Right hindlimb (tissue), 1 donor: Measurements from ENCODE around the gene SLC25A48.
"Not testable (repeated sequence)": the region's sequence is repeated elsewhere in the genome, so short reads cannot be mapped to it uniquely, and the experiment has no call there.

Experiments
- DNase-seq: peaks from one replicate; pipeline ENCODE4 v3.0.0-alpha.2; 2018

The SLC25A48 gene

DNA sequence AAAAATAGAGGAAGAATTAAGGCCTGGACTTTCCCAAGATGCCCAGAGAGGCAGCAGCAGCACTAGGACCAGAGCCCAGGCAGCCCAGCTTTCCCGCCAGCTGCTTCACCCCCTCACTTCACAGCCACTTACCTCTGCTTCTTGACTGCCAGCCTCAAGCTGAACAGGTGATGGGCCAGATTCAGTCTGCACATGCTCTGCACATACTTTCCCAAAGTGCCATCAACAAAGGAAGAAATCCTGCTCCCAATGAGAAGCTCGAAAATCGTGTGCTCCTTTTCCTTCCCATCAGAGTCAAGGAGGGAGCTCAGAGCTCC is 4.1 kb upstream of the SLC25A48 start:
- DNase-seq, result no peak

DNA sequence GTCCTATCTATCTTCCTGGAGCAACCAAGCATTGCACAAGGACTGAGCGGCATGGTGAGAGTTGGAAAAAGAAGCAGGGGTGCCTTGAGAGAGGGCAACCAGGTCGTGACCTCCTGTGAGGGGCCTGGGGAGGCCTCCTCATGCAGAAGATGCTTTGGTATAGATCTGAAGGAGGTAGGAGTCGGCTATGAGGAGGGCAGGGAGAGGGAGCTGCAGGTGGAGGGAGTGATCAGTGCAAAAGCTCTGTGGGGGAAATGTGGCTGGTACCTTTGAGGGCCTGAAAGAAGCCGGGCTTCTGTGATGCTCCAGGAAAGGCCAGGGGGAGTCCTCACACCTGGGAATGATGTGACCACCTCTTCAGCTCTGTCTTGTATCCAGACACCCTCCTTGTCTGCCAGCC is 3.6 kb upstream of the SLC25A48 start:
- no peak for DNase-seq

DNA sequence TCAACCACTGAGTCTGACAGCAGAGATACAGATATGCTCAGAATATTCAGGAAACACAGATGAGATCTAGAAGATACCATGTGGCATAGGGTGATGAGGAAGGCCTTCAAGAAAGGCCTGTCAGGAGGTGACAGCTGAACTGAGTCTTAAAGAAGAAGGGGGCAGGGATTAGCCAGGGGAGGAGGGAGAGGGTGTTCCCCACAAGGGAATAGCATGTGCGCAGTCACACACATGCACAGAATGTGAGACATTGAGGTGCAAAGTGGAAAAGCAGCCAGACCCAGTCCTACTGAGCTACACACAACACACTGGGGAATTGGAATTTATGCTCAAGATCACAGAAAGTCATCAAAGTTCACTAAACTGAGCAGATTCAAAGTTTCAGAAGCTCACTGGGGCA is 3.0 kb upstream of the SLC25A48 start:
- no peak for DNase-seq

DNA sequence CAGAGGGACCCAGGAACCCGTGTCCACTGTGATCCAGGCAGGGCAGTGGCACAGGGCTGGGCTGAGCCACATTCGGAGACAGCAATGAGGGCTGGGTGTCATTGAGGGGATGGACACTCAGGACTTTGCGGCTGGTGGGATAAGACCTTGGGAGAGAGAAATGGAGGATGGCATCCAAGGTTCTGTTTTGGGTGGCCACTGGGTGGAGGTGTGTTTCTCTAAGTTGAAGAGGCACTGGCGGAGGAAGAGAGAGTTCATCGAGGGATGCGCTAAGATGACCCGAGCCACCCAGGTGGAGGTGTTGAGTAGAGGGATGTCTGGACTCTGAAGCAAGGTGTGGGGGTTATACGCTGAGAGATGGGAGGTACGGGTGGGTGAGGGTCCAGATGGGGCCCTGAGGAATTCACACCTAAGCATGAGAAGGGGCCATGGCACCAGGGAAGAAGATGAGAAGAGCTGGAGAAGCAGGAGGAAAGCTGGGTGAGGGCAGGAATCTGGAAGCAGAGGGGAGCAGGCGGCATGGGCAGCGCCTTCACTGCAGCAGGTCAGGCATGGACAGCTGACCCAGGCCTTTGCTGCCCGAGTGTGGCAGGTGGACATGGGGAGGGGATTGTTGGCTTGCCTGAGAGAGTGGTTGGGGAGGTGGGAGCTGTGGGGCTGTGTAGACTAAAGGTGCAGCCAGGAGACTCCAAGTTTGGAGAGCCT is 2.5 kb upstream of the SLC25A48 start:
- no peak for DNase-seq

DNA sequence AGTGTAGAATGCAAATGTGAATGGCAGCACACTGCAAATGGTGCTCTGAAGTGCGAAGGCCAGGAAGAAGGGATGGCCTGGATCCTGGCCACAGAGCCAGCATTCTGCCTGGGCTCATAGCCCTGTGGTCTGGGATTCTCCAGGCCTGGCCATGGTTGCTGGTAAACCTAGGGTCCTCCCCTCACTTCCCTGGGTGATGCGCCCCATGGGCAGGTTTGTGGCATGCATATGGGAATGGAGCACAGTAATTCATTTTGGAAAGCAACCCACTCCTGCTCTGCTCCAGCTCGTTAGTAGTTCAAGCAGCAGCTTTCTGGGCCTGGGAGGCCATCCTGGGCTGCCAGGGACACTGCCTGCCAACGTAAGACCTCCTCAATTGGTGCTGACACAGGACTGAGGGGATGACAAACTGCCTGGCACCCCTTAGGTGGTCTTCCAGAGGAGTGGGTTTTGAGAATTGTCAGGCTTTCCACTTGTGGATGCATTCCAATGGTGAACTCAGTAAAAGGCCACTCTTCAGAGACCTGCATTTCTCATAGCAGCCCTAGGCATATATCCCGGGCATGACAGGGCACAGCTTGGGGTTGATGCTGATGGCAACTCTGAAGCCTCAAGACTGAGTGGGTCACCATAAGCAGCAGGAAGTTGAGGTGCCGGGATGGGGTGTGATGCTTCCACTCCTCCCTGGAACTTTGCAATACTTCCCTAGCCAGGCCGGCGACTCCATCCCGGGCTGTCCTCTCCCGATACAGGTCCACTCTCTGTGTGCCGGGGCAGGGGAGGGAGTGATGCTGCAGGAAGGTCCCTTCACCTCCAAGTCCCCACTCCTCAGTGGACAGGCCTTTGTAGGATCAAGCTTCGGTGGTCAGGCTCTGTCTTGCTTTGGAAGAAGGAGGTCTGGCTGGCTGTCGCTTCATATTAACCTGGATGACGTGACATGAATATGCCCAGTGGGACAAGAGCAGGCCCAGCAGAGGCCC is 1.2 kb upstream of the SLC25A48 start:
- DNase-seq, result peak; percentile 11

DNA sequence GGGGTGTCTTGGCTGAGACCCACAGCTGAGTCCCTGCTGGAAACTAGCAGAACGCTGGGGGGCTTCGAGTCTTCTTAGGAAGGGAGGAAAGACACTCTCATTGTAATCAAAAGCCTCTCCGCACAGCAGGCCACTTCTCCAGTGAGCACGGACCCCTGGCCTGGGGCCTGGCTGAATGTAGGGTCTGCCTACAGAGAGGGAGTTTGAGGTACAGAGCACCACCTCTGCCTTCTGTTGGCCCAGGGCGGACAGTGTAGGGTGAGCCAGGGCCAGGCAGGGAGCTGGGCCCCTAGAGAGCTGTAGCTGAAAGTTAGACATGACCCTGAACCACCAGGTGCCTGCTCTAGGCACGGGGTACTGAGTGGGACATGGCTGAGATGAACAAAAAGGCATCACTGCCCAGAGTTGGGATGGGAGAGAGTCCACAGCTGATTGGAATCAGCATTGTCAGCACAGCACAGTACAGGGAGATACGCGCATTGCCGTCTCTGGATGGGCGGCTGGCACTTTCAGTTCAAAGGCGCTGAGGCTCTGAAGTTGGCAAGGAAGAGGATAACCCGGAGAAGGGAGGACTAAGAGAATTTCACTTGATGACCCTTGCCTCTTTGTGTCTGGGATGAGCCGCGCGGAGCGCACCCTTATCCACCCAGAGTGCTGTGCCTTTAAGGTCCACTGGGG is 363 bp upstream of the SLC25A48 start:
- peak; percentile 13 for DNase-seq

DNA sequence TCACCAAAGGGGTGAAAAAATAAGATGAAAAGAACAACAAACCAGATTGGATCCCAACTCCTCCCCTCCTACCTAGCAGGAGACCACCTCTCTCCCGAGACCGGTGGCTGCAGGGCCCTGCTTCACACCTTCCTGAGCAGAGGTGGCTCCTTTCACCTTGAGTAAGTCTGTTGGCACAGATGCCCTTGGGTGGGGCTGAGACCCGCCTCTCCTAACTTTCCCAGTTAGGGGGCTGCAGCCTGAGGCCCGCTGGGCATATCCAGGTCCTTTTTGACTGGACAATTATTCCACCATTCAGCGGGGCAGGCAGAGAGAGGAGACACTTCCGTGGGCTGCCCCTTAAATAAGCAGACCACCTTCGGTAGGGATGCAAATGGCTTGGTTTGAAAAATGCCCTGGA is 1.3 kb downstream of the SLC25A48 start:
- DNase-seq, result no peak

DNA sequence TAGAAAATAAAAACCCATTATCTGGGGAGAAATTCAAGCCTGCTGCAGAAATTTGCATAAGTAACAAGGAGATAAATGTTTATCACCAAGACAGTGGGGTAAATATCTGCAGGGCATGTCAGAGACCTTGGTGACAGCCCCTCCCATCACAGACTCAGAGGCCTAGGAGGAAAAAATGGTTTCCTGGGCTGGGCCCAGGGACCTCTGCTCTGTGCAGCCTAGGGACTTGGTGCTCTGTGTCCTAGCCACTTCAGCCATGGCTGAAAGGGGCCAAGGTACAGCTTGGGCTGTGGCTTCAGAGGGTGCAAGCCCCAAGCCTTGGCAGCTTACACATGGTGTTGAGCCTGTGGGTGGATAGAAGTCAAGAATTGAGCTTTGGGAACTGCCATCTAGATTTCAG is 3.9 kb downstream of the SLC25A48 start:
- not testable (repeated sequence) for DNase-seq

DNA sequence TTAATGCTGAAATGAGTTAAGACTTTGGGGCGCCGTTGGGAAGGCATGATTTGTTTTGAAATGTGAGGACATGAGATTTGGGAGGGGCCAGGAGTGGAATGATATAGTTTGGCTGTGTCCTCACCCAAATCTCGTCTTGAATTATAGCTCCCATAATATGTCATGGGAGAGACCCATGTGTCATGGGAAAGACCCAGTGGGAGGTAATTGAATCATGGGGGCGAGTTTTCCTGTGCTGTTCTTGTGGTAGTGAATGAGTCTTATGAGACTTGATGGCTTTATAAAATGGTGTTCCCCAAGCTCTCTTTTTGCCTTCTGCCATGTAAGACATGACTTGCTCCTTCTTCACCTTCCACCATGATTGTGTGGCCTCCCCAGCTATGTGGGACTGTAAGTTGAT is 5.1 kb downstream of the SLC25A48 start:
- no peak for DNase-seq

DNA sequence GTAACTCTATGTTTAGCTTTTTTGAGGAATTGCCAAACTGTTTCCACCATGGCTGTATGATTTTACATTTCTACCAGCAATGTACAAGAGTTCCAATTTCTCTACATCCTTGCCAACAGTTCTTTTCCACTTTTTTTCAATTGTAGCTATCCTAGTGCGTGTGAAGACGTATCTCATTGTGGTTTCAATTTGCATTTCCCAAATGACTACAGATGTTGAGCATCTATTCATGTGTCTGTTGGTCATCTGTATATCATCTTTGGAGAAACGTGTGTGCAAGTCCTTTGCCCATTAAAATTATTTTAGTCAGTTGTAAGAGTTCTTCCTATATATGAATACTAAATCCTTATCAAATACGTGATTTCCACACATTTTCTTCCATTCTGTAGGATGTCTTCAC is 6.5 kb downstream of the SLC25A48 start:
- no peak for DNase-seq

DNA sequence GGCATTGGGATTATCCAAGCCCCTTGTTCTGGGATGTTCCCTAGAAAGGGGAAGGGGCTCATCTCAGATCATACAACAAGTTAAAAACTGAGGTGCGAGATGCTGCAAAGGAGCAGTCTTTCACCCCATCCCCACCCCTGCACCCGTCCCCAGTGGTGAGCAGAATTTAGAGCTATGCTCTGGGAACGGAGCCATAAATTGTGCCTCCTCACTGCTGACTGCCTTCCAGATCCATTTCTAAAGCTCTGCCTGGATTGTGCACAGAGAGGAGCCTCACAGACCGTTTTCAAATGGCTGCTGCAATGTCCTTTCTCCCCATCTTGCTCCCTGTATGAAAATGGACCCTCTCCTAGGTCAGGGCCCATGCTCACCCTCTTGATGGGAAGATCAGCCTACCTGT is 8.3 kb downstream of the SLC25A48 start:
- no peak for DNase-seq

DNA sequence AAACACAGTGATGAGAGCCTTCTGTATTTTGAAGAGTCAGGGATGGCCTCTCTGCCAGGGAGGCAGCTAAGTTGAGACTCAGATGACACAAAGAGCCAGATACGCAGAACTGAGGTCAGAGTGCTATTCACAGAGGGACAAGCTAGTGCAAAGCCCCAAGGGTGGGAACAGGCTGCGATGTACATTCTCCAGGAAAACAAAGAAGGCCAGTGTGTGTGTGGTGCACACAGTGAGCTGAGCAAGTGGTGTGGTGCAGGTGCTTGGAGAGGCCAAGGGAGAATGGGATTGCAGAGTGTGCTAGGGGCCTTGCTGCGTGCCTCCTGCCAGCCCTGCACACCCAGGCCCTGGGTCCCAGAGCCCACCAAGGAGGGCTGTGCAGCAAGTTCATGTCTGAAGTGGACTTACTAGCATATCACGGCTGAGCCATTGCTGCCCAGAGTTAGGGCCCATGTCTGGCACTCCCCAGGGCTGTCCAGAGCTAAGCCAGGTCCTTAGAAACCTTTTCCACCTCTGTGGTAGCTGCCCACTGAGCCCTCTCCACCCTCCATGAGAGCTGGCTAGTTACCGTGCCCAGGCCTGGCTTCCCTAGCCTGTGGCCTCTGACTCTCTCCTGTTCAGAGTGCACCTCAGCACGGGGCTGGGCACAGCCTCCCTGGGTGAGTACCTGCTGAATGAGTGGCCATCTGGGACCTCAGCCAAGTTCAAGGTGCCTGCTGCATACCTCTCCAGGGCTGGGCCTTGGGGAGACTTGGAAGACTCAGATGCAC is 9.3 kb downstream of the SLC25A48 start:
- no peak for DNase-seq

DNA sequence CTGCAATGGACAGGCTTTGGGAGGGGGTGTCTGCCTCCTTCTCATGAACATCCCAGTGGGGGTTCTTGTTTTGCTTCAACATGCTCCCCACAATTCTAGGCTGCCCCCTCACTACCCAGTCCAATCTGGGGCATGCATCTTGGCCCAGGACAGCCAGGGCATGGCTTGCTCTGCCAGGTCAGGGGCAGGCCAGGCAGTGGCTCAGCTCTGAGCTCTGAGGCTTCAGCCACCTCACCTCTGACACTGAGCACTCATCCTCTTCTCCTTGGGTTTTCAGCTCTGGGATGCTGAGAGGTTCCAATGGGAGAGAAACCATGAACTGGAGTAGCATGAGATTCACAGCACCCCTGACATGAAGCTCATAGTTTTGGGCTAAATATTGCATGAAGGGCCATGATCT is 11.8 kb downstream of the SLC25A48 start:
- DNase-seq, result no peak

DNA sequence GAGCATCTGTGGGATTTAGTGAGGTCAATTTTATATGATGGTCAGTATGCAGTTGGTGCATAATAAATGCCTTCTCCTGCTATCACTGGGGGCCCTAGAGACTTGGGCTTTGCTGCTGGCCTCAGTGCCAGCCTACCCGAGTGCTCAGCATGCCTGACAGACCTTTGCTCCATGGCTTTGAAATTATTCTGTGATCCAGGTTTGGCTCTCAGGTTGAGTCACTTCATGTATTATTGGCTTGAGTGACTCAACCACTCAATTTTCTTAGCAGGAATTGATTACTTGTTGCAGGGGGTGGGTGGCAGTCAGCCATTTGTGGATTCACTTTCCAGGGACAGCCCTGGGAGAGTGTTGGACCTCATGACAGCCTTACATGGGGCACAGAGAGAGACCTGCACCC is 13.5 kb downstream of the SLC25A48 start:
- DNase-seq, result no peak

DNA sequence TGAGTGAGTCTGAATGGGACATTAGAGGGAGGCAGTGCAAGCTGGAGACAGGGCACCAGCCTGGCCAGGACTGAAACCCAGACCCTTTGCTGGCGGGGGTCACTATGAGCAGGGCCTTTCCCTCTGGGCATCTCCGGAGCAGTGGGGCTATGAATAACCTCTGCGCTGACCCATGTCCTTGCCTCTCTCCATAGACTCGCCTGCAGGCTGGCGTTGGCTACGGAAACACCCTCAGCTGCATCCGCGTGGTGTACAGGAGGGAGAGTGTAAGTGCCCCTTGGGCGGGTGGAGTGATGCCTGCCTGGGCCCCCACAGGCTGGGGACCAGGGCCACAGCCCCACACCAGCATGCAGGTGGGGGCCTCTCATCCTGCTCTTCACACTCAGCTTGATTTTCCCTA is 15.8 kb downstream of the SLC25A48 start:
- no peak for DNase-seq

DNA sequence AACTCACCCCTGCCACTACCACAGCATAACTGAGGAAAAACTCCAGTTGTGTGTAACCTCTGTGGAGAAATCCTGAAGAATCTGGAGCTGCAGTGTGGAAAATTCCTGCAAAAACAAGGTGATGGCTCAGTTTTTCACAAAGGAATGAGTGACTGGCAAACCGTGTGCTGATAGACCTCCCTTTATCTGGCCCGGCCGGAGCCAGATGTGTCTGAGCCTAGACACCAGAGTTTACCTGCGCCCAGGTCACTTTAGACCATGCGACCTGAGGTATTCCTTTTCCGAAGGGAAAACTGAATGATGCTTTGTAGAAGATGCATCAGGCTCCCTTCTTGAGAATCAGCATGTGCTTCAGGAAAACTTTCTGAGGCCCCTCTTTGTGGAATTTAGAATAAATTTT is 16.2 kb downstream of the SLC25A48 start:
- DNase-seq, result no peak

DNA sequence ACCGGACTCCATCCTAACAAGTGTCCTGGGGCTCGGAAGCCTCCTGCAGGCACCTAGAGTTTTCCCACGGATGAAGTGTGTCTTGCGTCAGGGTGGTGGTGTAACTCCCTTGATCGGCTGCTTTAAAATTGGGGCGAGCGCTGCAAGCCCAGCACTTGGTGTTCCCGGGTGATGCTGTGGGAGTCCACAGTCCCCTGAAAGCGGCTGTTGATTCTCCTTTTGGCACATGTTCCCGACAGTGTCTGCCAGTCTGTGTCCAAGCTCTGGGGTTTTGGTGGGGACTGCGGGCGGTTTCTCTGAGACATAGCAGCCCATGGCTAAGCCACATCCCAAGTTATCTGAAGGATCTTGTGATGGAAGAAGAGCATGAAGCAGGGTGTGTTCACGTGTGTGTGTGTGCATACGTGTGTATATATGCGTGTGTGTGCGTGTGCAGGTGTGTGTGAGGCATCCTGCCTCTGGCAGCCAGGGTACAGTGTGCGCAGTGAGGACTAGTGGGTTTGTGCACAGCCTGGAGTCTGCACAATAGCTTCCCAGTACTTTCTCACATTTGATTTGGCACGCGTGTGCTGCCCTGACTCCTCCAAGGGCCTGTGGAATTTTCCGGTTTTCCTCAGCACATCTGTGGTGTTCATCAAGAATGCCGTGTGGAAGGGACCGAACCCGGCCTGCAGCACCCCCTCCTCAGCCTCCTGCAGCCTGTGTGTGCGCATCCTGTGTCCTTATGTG is 16.9 kb downstream of the SLC25A48 start:
- no peak for DNase-seq

DNA sequence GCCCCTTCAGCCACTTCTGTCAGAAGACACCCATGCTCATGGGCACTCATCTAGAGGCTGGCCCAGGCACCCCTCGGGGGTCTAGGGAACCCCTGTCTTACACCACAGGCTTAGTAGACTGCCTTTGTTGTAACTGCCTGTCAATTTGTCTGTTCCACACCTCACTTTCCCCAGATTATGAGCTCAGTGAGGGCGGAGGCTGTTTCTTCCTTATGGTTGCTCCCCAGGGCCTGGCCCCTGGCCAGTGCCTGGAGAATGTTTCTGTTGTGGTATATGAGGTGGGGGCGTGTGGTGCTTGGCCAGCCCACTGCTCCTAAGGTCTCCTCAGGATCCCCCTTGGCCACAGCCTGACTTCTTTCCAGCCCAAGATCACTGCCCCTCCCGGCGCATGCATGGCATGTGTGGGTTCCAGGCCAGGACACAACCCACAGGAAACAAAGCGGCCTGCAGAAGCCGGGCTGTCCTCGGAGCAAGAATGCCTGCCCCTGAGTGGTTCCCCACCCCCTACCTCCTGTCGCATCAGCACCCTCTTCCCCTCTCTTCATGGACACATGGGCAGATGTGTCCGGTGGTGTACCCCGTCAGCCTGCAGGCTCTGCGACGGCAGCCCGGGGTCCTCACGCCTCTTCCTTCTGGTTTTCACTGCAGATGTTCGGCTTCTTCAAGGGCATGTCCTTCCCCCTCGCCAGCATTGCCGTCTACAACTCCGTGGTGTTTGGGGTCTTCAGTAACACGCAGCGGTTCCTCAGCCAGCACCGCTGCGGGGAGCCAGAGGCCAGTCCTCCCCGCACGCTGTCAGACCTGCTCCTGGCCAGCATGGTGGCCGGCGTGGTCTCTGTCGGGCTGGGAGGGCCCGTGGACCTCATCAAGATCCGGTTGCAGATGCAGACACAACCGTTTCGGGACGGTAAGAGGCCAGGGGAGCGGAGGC is 17.7 kb downstream of the SLC25A48 start:
- DNase-seq, result no peak

DNA sequence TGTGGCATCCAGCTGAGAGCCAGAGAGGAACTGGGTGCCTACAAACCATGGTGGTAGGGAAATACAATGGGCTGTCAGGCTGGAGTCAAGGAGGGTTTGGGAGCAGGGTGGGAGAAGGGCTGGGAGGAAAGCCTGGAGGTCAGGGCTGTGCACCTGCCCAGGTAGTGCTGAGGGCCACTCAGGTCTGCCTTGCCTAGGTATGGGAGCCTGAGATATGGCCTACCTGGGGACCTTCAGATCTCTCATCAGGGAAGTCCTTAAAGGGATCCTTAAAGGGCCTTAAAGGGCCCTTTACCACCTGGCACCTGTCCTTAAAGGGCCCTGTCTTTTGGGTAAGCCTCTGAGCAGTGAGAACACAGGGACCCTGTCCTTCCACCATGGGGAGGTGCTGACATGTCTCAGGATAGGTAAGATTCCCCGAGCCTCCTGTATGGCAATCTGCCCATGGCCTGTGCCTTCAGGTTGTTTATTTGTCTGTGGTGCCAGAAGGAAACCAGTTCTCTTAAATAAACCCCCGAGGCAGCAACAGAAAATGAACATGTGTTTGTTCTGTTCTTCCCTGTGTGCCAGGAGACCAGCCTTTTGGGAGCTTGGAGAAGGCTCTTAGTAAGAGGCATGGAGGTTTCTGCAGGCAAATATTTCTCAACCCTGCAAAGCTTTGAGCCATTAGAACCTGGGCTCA is 23.3 kb downstream of the SLC25A48 start:
- no peak for DNase-seq

DNA sequence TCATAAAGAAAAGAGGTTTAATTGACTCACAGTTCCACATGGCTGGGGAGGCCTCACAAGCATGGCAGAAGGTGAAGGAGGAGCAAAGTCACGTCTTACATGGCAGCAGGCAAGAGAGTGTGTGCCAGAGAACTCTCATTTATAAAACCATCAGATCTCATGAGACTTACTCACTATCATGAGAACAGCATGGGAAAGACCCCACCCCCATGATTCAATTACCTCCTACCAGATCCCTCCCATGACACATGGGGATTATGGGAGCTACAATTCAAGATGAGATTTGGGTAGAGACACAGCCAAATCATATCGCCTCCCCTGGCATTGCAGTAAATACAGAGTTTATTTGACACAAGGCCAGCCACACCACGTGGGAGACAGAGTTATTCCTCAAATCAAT is 24.7 kb downstream of the SLC25A48 start:
- not testable (repeated sequence) for DNase-seq

DNA sequence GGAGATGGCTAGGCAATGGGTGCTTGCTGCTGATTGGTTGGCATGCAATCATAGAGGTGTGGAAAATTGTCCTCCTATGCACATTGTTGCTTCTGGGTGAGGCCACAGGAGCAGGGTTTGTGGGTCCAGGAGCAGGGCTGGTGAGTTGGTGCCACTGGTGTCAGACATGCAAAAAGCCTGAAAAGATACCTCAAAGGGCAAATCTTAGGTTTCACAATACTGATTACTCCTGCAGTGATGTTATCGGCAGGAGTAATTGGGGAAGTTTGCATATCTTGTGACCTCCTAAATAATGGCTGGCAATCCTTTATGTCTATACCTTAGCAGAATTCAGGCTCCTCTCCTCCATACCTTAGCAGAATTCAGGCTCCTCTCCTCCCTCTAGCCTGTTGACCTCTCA is 25.2 kb downstream of the SLC25A48 start:
- no peak for DNase-seq
